NCI-H1694 (cell line): Measurements from ENCODE around the gene CAPN12.
"Not testable (repeated sequence)": the region's sequence is repeated elsewhere in the genome, so short reads cannot be mapped to it uniquely, and the experiment has no call there.

Experiments used
- DNase-seq: peaks from one replicate; lab custom pipeline; 2025; lab: John Stamatoyannopoulos, UW

CAPN12 gene

DNA sequence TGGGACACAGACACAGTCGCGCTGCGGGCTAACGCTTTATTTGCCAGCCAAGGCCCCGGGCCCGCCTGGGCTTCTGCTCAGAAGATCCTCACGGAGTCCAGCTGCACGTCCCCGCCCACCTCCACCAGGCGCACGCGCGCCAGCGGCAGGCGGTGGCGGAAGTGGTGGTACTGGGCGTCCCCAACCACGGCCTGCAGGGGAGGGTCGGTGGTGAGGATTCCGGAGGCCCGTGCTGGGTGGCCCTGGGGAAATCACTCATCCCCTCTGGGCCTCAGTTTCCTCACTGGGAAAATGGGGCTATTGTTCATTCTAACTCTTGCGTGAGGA, 26.6 kb upstream of the CAPN12 start:
- not testable (repeated sequence) for DNase-seq

DNA sequence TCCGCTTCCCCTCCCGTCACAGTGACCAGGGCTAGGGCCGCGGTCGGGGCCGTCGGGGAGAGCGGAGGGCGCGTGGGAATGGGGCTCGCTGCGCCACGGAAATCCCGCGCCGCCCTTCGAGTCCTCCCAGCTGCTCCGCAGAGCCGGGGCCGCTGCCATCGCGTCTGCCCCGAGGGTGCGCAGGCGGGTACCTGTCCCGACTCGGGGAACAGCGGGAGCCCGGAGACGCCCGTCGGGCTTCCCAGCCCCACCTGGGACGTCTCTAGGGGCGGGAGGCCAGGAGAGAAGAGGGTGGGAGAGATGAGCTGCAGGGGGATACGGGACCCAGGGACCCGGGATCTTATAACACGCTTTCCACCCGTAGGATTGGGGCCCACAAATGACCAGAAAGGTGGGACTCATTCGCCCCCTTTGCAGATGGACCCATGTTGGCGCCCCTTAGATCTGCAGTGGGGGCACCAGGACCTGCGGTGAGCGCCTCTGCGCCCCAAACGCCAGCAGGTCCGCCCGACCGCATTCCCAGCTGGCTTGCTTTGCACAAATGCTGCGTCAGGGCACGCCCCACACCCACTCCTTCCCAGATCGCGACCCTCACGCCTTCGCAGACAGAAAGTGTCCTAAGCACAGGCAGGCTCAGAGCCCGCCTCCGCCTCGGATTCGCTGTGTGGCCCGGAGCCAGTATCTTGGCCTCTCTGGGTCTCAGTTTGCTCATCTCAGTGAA, 26.1 kb upstream of the CAPN12 start:
- DNase-seq: not testable (repeated sequence)

DNA sequence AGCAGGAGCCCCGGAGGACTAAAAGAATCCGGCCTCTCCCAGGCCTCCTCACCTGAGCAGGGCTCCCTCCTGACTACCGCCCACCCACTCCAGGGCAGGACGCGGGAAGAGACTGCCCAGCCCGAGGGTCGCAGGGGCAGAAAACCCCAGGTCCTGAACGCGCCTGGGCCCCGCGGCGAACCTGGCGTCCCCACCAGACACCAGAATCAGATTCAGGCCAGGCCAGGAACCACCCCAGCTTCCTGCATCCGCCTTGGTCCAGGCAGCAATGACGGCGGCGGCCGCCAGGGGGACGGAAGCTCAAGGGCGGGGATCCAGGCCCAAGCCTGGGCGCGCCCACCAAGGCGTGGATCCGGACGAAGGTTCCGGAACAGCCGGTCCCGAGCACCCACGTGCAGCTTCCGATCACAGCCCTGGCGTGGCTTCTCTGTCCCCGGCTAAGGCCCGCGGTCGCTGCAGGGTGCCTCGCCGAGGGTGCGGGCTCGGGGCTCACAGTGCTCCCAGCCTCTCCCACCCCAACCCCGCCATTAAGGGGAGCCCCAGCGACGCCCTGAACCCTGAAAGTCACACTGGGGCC, 25.4 kb upstream of the CAPN12 start:
- no peak for DNase-seq

DNA sequence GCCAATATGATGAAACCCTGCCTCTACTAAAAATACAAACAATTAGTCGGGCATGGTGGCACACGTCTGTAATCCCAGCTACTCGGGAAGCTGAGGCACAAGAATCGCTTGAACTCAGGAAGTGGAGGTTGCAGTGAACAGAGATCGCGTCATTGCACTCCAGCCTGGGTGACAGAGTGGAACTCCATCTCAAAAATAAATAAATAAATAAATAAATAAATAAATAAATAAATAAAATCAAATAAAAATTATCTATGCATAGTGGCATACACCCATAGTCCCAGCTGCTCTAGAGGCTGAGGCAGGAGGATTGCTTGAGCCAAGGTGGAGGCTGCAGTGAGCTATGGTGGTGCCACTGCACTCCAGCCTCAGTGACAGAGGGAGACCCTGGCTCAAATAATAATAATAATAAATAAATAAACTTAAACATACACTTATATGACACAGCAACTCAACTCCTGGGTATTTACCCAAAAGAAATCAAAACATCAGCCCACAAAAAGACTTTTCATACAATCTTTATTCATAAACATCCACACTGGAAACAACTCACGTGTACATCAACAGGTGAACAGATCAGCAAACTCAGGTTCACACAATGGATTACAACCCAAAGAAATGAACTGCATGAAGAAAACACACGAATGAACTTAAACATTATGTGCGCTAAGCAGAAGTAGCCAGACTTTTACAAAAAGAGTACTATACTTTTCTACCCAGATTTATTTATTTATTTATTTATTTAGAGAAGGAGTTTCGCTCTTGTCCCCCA, 22.2 kb upstream of the CAPN12 start:
- DNase-seq: no peak

DNA sequence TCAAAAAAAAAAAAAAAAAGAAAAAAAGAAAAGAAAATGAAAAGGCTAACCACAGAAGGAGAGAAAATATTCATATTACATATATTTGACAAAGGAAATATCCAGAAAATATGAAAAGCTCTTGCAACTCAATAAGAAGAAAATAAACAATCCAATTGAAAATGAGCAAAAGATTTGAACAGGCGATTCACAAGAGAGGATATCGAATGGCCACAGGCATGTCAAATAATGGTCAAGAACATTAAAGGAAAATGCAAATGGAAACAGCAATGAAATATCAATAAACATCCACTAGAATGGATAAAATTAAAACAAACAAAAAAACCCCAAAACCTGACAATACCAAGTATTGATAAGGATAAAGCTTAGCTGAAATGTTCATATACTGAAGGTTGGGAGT, 20.9 kb upstream of the CAPN12 start:
- DNase-seq: no peak

DNA sequence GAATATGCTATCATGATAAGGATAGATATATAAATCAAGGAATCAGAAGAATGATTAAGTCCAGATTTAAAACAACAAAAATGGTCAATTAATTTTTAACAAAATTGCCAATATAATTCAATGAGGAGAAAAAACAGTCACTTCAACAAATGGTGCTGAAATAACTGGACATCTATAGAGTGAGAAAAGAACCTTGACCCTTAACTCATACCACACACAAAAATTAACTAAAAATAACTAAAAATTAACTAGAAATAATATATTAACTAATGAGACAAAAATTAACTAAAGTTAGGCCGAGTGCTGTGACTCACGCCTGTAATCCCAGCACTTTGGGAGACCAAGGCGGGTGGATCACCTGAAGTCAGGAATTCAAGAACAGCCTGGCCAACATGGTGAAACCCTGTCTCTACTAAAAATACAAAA, 19.5 kb upstream of the CAPN12 start:
- no peak for DNase-seq

DNA sequence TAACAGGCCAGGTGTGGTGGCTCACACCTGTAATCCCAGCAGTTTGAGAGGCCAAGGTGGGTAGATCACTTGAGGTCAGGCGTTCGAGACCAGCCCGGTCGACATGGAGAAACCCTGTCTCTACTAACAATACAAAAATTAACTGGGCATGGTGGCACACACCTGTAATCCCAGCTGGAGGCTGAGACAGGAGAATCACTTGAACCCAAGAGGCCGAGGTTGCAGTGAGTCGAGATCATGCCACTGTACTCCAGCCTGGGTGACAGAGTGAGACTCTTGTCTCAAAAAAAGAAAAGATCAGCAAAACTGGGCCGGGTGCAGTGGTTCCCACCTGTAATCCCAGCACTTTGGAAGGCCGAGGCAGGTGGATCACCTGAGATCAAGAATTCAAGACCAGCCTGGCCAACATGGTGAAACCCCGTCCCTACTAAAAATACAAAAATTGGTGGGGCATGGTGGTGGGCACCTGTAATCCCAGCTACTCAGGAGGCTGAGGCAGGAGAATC, 17.7 kb upstream of the CAPN12 start:
- DNase-seq: not testable (repeated sequence)

DNA sequence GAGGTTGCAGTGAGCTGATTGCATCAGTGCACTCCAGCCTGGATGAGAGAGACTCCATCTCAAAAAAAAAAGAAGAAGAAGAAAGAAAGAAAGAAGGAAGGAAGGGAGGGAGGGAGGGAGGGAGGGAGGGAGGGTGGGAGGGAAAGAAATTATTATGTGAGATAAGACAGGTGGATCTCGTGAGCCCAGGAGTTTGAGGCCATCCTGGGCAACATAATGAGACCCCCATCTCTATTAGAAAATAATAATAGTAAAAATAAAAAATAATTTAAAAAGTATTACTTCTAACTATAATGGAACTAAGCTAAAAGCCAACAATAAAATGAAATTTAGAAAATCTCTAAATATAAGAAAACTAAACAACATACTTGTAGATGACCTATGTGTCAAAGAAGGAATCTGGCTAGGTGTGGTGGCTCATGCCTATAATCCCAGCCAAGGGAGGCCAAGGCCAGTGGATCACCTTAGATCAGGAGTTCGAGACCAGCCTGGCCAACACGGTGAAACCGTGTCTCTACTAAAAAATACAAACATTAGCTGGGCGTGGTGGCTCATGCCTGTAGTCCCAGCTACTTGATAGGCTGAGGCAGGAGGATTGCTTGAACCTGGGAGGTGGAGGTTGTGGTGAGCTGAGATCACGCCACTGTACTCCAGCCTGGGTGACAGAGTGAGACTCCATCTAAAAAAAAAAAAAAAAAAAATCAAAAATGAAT, 16.7 kb upstream of the CAPN12 start:
- not testable (repeated sequence) for DNase-seq

DNA sequence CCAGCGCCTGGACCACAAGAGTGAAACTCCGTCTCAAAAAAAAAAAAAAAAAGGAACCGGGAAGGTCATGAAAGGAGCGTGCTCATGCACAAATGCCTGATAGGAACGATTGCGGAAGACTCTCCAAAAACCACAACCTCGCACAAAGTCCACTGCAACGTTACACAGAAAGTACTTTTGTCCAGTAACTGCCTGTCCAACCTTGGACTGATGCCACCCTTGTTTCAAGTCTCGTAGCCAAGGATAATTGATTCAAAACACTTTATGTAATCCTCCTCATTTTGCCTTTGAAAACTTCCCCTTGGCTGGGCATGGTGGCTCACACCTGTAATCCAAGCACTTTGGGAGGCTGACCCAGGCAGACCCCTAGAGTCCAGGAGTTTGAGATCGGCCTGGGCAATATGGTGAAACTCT, 15.3 kb upstream of the CAPN12 start:
- no peak for DNase-seq

DNA sequence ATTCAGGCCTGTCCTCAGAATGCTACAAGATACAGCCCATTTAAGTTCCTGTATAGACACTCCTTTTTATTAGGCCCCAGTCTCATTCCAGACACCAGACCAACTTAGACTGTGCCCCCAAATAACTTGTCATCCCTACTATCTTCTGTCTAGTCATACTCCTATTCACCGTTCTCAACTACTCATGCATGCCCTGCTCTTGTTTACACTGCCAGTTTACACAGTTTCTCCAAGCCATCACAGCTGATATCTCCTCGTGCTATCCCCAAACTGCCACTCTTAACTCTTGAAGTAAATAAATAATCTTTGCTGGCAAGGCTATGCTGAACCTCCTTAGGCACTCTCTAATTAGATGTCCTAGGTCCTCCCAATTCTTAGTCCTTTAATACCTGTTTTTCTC, 9.9 kb upstream of the CAPN12 start:
- not testable (repeated sequence) for DNase-seq

DNA sequence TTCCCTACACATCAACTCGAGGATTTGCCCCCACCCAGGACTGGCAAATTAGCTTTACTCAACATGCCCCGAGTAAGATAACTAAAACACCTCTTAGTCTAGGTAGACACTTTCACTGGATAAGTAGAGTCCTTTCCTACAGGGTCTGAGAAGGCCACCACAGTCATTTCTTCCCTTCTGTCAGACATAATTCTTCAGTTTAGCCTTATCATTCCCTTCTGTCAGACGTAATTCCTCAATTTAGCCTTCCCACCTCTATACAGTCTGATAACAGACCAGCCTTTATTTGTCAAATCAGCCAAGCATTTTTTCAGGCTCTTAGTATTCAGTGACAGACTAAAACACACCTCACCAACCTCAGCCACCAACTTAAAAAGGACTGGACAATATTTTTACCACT, 9.5 kb upstream of the CAPN12 start:
- not testable (repeated sequence) for DNase-seq

DNA sequence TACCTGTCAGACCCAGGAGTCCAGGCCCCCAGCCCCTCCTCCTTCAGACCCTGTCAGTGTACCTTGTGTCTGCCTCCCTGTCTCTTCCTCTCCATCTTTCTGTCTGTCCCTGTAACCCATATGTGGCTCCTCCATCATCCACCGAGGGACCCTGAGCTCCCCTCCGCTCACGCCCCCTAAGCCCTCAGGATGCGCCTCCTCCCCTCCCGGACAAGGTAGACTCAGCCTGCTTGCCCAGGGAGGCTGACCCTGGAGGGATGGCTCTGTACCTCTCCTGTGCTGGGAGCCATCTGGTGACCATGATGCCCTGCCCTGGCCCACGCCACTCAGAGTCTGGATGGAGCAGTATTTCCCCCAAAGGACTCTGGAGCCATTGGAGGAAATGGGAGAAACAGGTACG, 1.0 kb upstream of the CAPN12 start:
- DNase-seq: no peak

DNA sequence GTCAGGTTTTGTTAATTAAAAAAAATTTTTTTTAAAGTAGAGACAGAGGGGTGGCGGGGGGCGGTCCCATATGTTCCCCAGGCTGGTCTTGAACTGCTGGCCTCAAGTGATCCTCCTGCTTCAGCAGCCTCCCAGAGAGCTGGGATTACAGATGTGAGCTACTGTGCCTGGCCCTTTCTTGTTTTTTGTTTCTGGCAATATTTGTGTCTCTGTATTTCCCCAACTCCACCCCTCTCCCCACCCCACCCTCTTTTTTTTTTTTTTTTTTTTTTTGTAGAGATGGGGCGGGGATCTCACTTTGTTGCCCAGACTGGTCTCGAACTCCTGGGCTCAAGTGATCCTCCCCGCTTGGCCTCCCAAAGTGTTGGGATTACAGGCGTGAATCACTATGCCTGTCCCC, 600 bp upstream of the CAPN12 start:
- DNase-seq: no peak

DNA sequence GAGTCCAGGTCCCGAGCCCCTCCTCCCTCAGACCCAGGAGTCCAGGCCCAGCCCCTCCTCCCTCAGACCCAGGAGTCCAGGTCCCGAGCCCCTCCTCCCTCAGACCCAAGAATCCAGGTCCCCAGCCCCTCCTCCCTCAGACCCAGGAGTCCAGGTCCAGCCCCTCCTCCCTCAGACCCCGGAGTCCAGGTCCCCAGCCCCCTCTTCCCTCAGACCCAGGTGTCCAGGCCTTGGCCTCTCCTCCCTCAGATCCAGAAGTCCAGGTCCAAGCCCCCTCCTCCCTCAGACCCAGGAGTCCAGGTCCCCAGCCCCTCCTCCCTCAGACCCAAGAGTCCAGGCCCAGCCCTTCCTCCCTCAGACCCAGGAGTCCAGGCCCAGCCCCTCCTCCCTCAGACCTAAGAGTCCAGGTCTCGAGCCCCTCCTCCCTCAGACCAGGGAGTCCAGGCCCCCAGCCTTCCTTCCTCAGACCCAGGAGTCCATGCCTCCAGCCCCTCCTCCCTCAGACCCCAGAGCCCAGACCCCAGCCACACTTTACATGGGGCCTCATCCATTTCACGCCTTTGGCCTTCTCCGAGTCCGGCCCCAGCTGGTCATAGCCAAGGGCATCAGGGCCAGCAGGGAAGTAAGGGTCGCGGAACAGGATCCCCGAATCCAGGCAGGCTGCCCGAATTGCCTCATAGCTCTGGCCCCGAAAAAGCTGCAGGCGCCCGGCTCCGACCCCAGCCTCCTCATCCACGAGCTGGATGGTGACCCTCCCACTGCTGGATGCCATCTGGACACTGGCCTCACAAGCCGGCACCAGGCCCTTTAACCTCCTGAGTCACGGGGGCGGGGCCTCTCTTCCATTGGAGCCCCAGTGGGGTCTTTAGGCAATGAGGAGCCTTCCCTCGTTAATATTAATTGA, 628 bp downstream of the CAPN12 start:
- DNase-seq: no peak

DNA sequence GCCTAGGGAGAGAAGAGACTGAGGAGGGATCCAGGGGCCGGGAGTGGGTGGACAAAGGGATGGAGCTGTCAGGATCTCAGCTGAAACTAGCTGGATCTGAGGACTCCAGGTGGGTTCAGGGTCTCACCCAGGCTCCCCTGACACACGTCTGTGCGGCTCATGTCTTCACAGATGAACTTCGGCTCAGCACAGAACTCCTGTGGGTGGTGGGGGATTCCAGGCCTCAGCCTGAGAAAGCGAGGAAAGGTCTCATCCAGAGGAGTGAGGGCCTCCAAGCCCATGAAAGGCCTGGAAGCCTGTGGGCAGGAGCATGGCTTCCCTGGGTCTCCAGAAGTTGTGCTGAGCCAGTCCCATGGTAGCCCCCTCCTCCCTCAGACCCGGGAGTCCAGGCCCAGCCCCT, 1.4 kb downstream of the CAPN12 start:
- DNase-seq: no peak

DNA sequence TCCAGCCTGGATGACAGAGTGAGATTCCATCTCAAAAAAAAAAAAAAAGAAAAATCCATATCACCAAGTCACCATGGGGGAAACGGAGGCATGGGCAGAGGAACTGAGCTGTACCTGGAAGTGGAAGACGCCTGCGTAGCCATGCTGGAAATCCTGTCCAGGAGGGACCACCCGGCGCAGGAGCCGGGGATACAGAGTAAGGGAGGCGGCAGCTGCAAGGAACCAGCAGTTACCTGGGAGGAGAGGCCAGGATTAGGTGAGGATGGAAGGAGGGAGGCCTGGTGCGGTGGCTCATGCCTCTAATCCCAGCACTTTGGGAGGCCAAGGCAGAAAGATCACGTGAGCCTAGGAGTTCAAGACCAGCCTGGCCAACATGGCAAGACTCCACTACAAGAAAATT, 2.0 kb downstream of the CAPN12 start:
- no peak for DNase-seq

DNA sequence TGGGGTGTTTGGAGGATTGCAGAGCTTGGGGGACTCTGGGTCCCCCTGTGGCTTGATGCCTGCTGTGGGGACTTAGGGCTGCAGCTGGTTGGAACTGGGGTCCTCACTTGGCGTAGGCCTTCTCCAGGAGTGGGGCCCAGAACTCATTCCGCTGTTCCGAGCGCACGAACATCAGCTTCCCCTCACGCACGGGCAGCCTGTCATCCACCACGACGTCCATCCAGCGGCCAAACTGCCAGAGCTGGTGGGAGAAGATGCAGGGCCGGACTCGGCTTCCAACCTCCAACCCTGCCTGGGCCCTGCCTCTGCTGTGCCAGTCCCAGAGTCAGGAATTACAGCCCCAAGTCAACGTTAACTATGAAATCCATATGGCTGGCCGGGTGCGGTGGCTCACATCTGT, 2.6 kb downstream of the CAPN12 start:
- DNase-seq: no peak

DNA sequence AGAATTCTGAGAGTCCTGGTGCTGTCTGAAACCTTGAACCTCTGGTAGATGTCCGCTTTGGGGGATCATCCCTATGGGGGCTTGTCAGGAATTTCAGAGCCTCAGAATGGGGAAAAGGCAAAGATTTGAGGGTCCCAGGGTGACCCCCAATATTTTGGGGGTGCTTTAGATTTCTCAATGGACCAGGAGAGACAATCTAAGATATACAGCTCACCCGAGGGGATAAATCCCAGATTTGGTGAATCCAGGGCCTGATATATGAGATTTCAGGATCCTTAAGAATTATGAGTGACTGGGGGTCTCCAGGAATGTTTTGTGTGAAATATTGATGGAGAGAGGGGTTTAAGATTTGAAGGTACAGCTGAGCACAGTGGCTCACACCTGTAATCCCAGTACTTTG, 3.3 kb downstream of the CAPN12 start:
- DNase-seq: no peak

DNA sequence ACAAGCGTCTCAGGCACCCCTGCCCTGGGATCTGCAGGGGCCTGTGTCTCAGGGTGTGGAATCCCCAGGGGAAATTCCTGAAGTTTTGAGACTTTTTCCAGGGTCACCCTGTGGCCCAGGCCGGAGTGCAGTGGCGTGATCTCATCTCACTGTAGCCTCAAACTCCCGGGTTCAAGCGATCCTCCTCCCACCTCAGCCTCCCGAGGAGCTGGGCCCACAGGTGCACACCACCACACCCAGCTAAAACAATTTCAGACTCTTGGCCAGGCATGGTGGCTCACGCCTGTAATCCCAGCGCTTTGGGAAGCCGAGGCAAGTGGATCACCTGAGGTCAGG, 4.0 kb downstream of the CAPN12 start:
- no peak for DNase-seq

DNA sequence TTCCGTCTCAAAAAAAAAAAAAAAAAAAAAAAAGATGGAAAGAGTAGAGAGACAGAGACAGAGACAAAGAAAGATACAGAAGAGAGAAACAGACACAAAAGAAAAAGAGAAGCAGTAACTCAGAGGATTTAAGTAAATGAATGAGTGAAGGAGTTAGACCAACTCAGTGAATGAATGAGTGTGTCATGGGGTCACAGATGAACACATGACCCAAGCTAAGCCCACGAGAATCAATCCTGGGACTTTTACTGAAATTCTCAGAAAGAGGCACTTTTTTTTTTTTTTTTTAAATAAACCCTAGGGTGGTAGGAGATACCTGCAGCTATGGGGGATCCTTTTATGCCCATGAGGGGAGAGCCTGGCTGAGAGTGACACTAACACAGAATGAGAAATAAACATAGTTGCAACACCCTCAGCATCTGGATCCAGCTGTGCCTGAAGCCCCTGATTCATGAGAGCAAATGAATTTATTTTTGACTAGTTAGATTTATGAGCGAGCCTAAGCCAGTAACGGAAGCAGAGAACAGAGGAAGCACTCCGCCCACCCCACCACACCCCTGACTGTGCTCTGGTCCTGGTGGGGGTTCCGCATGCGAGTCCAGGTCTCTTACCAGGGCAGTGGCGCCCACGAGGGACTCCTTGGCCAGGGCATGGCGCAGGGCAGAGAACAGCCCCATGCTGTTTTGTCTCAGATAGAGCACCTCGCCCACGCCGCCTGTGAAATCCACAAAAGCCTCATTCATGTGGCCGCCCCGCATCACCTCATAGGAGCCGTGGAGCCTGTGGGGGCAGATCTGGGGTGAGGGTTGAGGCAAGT, 4.6 kb downstream of the CAPN12 start:
- no peak for DNase-seq
